K562 treated with DMSO at 1 percent for 48 hours (cell line): ENCODE results near the gene C11orf54. TPM values are rescaled to one million over a fixed set of nuclear protein-coding genes. Genes with fewer than 3 reads are reported as not detected.

Source experiments
- total RNA-seq: library from RNA; unstranded; fragments of 300-600 nt; gene quantifications from 2 replicates; pipeline ENCODE4 v1.2.3, GENCODE V29; 2022; ENCODE audit warnings: low replicate concordance; ENCODE audit errors: extremely low read depth

Gene C11orf54
- not detected in 2 replicates for total RNA-seq

DNA sequence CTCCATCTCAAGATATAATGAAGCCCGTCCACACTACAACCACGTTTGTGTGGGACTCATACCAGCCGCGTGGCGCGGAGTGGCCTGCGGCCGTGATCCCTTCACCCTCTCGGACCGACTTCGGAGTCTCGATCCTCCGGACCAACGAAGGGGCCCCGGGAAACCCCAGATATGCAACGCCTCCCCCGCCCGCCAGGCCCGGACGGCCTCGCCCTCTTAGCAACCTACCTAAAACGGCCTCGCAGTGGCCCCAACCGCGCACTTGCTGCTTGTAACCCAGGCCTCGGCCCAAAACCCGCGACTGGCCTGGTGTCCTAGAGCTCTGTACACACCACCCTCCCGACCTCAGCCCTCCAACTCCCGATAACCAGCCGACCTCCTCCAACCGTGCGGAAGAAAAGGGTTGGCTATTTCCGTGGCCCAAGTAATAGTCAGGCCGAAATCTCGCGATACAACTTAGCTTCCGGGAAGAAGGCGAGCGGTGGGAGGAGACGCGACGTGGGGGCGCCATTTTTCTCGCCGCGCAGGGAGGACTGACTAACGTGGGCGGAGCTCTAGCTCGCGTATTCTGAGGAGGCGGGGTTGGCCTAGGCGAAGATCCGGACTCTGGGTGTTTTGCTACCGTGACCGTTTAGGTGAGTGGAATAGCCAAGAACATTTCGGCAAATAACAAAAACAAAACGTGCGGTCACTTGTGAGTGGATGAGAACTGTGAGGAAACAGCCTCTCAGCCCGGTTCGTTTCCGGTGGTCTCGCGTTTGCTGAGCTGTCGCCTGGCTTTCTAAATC is at the start of gene C11orf54, which contains the start of gene TAF1D:
Gene C11orf54, plus strand, starts transcription at position 579 of the 788 bp plus-strand sequence. CDS start 5,722 bp downstream, outside the sequence.
Gene TAF1D, minus strand, starts transcription at position 402 of the 788 bp plus-strand sequence. CDS start 2,191 bp downstream, outside the sequence.

DNA sequence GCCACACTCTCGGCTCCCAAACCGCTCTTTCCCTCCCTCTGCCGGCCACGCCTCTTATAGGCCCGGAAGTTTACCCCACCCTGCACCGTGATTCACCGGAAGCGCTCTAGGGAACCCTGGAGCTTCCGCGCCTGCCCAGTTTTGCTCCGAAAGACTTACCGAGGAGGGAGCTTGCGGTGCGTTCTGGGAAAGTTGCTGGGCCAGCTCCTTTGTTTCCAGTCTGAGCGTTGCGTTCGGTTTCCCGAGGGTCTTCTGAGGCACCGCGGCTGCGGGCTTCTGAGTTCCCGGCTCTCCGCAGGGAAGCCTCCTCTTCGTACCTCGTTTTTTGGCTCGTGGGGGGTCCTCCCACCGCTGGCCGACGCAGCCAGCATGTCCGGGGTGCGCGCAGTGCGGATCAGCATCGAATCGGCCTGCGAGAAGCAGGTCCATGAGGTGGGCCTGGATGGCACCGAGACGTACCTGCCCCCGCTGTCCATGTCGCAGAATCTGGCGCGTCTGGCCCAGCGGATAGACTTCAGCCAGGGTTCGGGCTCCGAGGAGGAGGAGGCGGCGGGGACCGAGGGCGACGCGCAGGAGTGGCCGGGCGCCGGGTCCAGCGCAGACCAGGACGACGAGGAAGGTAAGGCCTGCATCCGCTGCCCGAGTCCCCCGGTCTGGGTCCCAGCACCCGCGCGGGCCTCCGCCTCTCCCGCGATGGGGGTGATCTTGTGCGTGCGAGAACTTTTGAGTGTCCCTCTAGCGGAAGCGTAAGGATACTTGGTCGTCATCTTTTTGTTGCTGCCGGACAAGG is 42.9 kb downstream of the C11orf54 start, which contains the start of gene MED17:
Gene MED17, plus strand, starts transcription at position 138 of the 790 bp plus-strand sequence. Its CDS starts 232 bp downstream, at position 370.

Other genes with a start within 250 kb of the C11orf54 start
- gene SMCO4, start 198.3 kb upstream of the C11orf54 start, total RNA-seq = not detected in 2 replicates
- gene CEP295, start 80.0 kb upstream of the C11orf54 start, total RNA-seq = not detected in 2 replicates
- gene TAF1D, start 177 bp upstream of the C11orf54 start, total RNA-seq = not detected in 2 replicates
- not detected in 2 replicates for gene MED17, start 42.6 kb downstream of the C11orf54 start, total RNA-seq
- gene VSTM5, start 108.9 kb downstream of the C11orf54 start, total RNA-seq = not detected in 2 replicates